HEK293T (cell line): ENCODE results near the gene OR13C8.

Experiments
- CTCF ChIA-PET: fragments of 350-600 bp; formaldehyde crosslinking; extraction: SDS; loops from one replicate; lab custom pipeline; 2021; ENCODE audit warnings: antibody characterized with exemption, inconsistent platforms; lab: Yijun Ruan, JAX
- POLR2A ChIA-PET: fragments of 350-600 bp; formaldehyde crosslinking; extraction: SDS; loops from one replicate; lab custom pipeline; 2020; ENCODE audit warnings: antibody characterized with exemption, inconsistent platforms; lab: Yijun Ruan, JAX
- DNase-seq: peaks from one replicate; pipeline ENCODE4 v3.0.0; 2012; ENCODE audit warnings: mixed read lengths; ENCODE audit errors: extremely low spot score
- ARNT ChIP-seq: fragments of 450-650 bp; IDR thresholded peaks from 2 replicates; pipeline ENCODE4 v1.6.1; 2017; ENCODE audit warnings: mild to moderate bottlenecking
- BHLHE40 ChIP-seq: fragments of 450-650 bp; IDR thresholded peaks from 2 replicates; pipeline ENCODE4 v1.6.1; 2016; ENCODE audit warnings: mild to moderate bottlenecking, moderate library complexity, borderline replicate concordance
- CTBP1 ChIP-seq: fragments of 450-650 bp; IDR thresholded peaks from 2 replicates; pipeline ENCODE4 v1.6.1; 2016; ENCODE audit warnings: borderline replicate concordance
- ELF4 ChIP-seq: fragments of 450-650 bp; IDR thresholded peaks from 2 replicates; pipeline ENCODE4 v1.6.1; 2017; ENCODE audit warnings: antibody characterized with exemption
- FOXA1 ChIP-seq: fragments of 450-650 bp; IDR thresholded peaks from 2 replicates; pipeline ENCODE4 v1.6.1; 2016; ENCODE audit warnings: mild to moderate bottlenecking
- FOXK2 ChIP-seq: fragments of 450-650 bp; IDR thresholded peaks from 2 replicates; pipeline ENCODE4 v1.6.1; 2016; ENCODE audit warnings: mild to moderate bottlenecking
- FOXM1 ChIP-seq: fragments of 450-650 bp; IDR thresholded peaks from 2 replicates; pipeline ENCODE4 v1.6.1; 2017; ENCODE audit warnings: mild to moderate bottlenecking, borderline replicate concordance
- HDGF ChIP-seq: fragments of 450-650 bp; IDR thresholded peaks from 2 replicates; pipeline ENCODE4 v1.6.1; 2017; ENCODE audit warnings: antibody characterized with exemption, borderline replicate concordance
- L3MBTL2 ChIP-seq: fragments of 450-650 bp; conservative IDR thresholded peaks from 2 replicates; pipeline ENCODE4 v1.6.1; 2016; ENCODE audit warnings: mild to moderate bottlenecking
- LEF1 ChIP-seq: fragments of 450-650 bp; IDR thresholded peaks from 2 replicates; pipeline ENCODE4 v1.6.1; 2017; ENCODE audit warnings: mild to moderate bottlenecking, borderline replicate concordance
- NFRKB ChIP-seq: fragments of 450-650 bp; IDR thresholded peaks from 2 replicates; pipeline ENCODE4 v1.6.1; 2016; ENCODE audit warnings: mild to moderate bottlenecking, moderate library complexity
- SP1 ChIP-seq: fragments of 450-650 bp; IDR thresholded peaks from 2 replicates; pipeline ENCODE4 v1.6.1; 2017
- SUZ12 ChIP-seq: fragments of 450-650 bp; IDR thresholded peaks from 2 replicates; pipeline ENCODE4 v1.6.1; 2016; ENCODE audit warnings: mild to moderate bottlenecking
- TARDBP ChIP-seq: fragments of 450-650 bp; IDR thresholded peaks from 2 replicates; pipeline ENCODE4 v1.6.1; 2016
- ZNF384 ChIP-seq: fragments of 450-650 bp; IDR thresholded peaks from 2 replicates; pipeline ENCODE4 v1.6.1; 2016
- TF ChIP-seq, protein P1 (sequence below): fragments of 450-650 bp; IDR thresholded peaks from 2 replicates; pipeline ENCODE4 v1.6.1; 2016

Gene OR13C8

DNA sequence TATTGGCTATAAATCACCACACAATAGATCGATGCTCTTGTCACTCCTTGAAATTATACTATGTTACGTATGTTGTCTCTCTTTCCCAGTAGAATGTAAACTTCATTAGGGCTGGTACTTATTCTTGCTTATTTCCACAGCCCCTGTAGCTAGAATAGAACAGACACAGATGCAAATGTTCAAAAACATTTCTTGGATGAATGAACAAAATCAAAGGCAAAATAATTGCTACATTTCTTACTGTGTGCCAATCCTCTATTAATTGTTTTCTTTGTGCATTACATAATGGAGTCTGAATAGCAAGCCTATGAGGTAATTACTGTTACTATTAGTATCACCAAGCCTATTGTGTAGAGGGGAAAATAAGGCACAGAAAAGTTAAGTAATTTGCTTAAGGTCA, 37.2 kb downstream of the OR13C8 start:
- no peak for DNase-seq
- POLR2A ChIA-PET = no interaction called here
- CTCF ChIA-PET = no interaction called here
- TF ChIP-seq FOXA1 (no peak), CTBP1 (no peak), ELF4 (no peak), L3MBTL2 (no peak), BHLHE40 (no peak), SP1 (no peak), ZNF384 (no peak), HDGF (no peak), ARNT (no peak), NFRKB (no peak), SUZ12 (no peak), TARDBP (no peak), LEF1 (no peak), FOXK2 (no peak), FOXM1 (no peak)
- TF ChIP-seq, protein P1, sequence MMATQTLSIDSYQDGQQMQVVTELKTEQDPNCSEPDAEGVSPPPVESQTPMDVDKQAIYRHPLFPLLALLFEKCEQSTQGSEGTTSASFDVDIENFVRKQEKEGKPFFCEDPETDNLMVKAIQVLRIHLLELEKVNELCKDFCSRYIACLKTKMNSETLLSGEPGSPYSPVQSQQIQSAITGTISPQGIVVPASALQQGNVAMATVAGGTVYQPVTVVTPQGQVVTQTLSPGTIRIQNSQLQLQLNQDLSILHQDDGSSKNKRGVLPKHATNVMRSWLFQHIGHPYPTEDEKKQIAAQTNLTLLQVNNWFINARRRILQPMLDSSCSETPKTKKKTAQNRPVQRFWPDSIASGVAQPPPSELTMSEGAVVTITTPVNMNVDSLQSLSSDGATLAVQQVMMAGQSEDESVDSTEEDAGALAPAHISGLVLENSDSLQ = no peak

DNA sequence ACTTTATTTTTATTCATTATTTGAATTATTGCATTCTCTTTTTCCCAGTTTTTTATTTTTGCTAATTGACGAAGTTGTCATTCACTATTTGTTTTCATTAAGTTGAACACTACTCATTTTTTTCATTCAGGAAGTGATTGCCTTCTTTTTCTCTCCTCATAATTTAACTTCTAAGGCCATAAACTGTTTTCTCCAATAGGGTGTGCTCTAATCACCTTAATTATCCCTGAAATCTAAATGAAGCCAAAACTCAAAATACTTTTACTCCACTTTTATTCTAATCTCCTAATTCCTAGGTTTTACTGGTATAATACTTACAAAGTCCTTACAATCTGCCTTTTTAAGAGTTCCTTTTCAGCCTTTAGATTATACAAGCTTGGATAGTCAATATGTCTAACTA, 39.4 kb downstream of the OR13C8 start:
- CTCF ChIA-PET = no interaction called here
- DNase-seq = no peak
- POLR2A ChIA-PET = no interaction called here
- TF ChIP-seq BHLHE40 (no peak), ARNT (no peak), ELF4 (no peak), FOXA1 (no peak), NFRKB (no peak), CTBP1 (no peak), ZNF384 (no peak), SP1 (no peak), FOXK2 (no peak), TARDBP (no peak), FOXM1 (no peak), LEF1 (no peak), SUZ12 (no peak), HDGF (no peak), L3MBTL2 (no peak)
- TF ChIP-seq, protein P1 = no peak

DNA sequence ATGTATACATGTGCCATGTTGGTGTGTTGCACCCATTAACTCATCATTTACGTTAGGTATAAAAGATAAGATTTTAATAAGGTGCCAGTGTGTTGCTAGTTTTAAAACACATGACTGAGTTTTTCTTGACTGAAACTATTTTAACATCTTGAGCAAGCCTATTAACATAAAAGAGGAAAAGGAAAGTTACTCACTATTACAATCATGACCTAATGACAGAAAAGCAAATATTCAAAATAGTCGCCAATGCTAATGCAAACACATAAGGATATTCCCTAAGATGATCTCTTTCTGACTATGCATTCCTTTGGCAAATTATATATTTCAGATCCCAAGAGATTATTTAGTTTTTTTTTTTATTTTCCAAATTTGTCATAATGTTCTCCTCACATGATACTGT, 42.2 kb downstream of the OR13C8 start:
- TF ChIP-seq SP1 (no peak), TARDBP (no peak), BHLHE40 (no peak), LEF1 (no peak)
- TF ChIP-seq, protein P1 = no peak
- DNase-seq = no peak
- CTCF ChIA-PET = no interaction called here
- POLR2A ChIA-PET = no interaction called here

DNA sequence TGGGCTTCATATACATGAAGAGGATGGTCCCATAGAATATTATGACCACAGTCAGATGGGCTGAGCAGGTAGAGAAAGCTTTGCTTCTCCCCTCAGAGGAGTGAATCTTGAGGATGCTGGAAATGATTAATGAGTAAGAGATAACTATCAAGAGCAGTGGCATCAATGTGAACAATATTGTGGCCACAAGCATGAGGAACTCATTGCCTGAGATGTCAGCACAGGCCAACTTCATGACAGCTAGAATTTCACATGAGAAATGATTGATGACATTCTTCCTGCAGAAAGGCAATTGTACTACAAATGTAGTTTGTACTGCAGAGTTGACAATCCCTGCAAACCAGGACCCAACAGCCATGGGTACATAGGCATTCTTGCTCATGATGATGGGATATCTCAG, 48.5 kb downstream of the OR13C8 start:
- CTCF ChIA-PET = no interaction called here

DNA sequence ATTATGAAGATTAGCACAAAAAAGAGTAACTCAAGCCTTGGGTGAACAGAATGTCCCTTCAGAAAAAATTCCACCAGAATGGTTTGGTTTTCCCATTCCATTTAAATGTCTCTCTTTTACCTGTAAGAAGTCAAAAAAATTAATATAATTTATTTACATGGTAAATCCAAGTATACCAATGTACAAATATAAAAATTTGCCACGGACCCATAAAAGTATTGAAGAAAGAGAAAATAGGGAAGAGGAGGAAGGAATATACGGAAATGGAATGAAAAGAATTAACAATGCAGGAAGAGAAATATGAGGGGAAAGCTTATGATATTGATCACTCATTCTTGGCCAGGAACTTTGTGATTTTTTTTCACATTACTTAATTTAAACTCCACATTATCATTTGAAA, 49.1 kb downstream of the OR13C8 start, which contains the start of gene OR13C9:
Gene OR13C9 (minus strand): TSS at position 101 of the 400 bp plus-strand sequence. CDS start 0 bp downstream, at position 101.
- DNase-seq = no peak
- POLR2A ChIA-PET = no interaction called here
- CTCF ChIA-PET = no interaction called here
- TF ChIP-seq ZNF384 (no peak), SP1 (no peak), FOXM1 (no peak), FOXA1 (no peak), BHLHE40 (no peak), TARDBP (no peak)
- TF ChIP-seq, protein P1 = no peak

More for the DNA sequence above, 48.5 kb downstream of the OR13C8 start:
- no peak for DNase-seq
- TF ChIP-seq FOXK2 (no peak), FOXM1 (no peak), HDGF (no peak), L3MBTL2 (no peak), NFRKB (no peak), ZNF384 (no peak), ELF4 (no peak), ARNT (no peak), LEF1 (no peak), SUZ12 (no peak), FOXA1 (no peak), BHLHE40 (no peak), SP1 (no peak), TARDBP (no peak), CTBP1 (no peak)
- TF ChIP-seq, protein P1 = no peak
- POLR2A ChIA-PET = no interaction called here
